GM19238 (cell line): Measurements from ENCODE around the gene CLSTN2.
A peak's percentile ranks its signal among the peaks of the same experiment; 100 is the strongest.

Experiments used
- DNase-seq: peaks from one replicate; pipeline ENCODE4 v3.0.0; 2011; ENCODE audit warnings: low spot score; ENCODE audit not compliant: insufficient read length

CLSTN2 gene

GRCh38 chr3:139935016-139935865, at the start of gene CLSTN2:
Gene CLSTN2 (plus strand): TSS chr3:139935185.
- DNase-seq = peak; percentile 23

GRCh38 chr3:139887431-139887830, 47.6 kb upstream of the CLSTN2 start:
- no peak for DNase-seq

GRCh38 chr3:139888561-139889140, 46.3 kb upstream of the CLSTN2 start:
- DNase-seq = no peak

GRCh38 chr3:139893267-139893962, 41.6 kb upstream of the CLSTN2 start:
- DNase-seq = no peak

GRCh38 chr3:139893963-139894642, 40.9 kb upstream of the CLSTN2 start:
- no peak for DNase-seq

GRCh38 chr3:139894643-139894989, 40.4 kb upstream of the CLSTN2 start:
- DNase-seq = no peak

- no peak for DNase-seq
These were observed 37.2 kb upstream of the CLSTN2 start for GRCh38 chr3:139897759-139898158.

GRCh38 chr3:139906418-139906817, 28.6 kb upstream of the CLSTN2 start:
- no peak for DNase-seq

- DNase-seq = no peak
These were observed 25.2 kb upstream of the CLSTN2 start for GRCh38 chr3:139909811-139910210.

- no peak for DNase-seq
These were observed 18.7 kb upstream of the CLSTN2 start for GRCh38 chr3:139916271-139916670.

- no peak for DNase-seq
These were observed 17.7 kb upstream of the CLSTN2 start for GRCh38 chr3:139917226-139917785.

- DNase-seq = no peak
These were observed 6.1 kb upstream of the CLSTN2 start for GRCh38 chr3:139928708-139929505.

- no peak for DNase-seq
These were observed 4.8 kb upstream of the CLSTN2 start for GRCh38 chr3:139930211-139930610.

GRCh38 chr3:139933766-139934165, 1.2 kb upstream of the CLSTN2 start:
- DNase-seq = no peak

GRCh38 chr3:139934613-139935015, 371 bp upstream of the CLSTN2 start:
- DNase-seq = no peak

- no peak for DNase-seq
These were observed 1.2 kb downstream of the CLSTN2 start for GRCh38 chr3:139935866-139936817.

GRCh38 chr3:139937674-139938279, 2.8 kb downstream of the CLSTN2 start:
- DNase-seq = no peak

GRCh38 chr3:139939681-139940190, 4.8 kb downstream of the CLSTN2 start:
- DNase-seq = no peak

GRCh38 chr3:139940622-139941021, 5.6 kb downstream of the CLSTN2 start:
- no peak for DNase-seq
